CD4-positive, alpha-beta T cell (primary cell): Measurements from ENCODE around the gene RCAN2. TPM values are rescaled to one million over a fixed set of nuclear protein-coding genes. Genes with fewer than 3 reads are reported as not detected.

Source experiments
- ATAC-seq: fragments of 200-7000 bp; cut with Tn5 transposase; one replicate; pipeline ENCODE4 v1.10.0; 2022; ENCODE audit warnings: mild to moderate bottlenecking; ENCODE audit not compliant: poor library complexity
- CTCF ChIA-PET: fragments of 350-600 bp; sonication (Branson Sonifier 250); formaldehyde crosslinking; loops from one replicate; lab custom pipeline; 2021; ENCODE audit warnings: antibody characterized with exemption, inconsistent platforms; lab: Charles Lee
- POLR2A ChIA-PET: fragments of 350-600 bp; sonication (Branson Sonifier 250); formaldehyde crosslinking; loops from one replicate; lab custom pipeline; 2021; ENCODE audit warnings: antibody characterized with exemption, inconsistent platforms; lab: Charles Lee
- DNase-seq, 14 experiments: peaks; one replicate each; pipeline ENCODE4 v3.0.0-alpha.2; 2013 to 2020; ENCODE audit warnings: mixed read lengths in 2 of 14
- H3K27ac ChIP-seq, 2 donors: one replicate each; pipeline versions ENCODE4 v1.5.1 to v1.7.0; 2013; ENCODE audit warnings: low read length in 2 of 2, low read depth in 1 of 2, mild to moderate bottlenecking in 1 of 2
- H3K27me3 ChIP-seq, 2 experiments: 1 replicate in 1 of 2; 2 replicates in 1 of 2; pipeline versions ENCODE4 v1.6.1 to v1.7.0; 2013; ENCODE audit warnings: low read length in 2 of 2, control low read depth in 1 of 2, mild to moderate bottlenecking in 1 of 2, moderate library complexity in 1 of 2; ENCODE audit not compliant: insufficient read depth in 2 of 2, control insufficient read depth in 1 of 2
- H3K36me3 ChIP-seq: one replicate; pipeline ENCODE4 v1.6.1; 2013; ENCODE audit warnings: low read length, control low read depth; ENCODE audit not compliant: insufficient read depth
- H3K4me1 ChIP-seq: one replicate; pipeline ENCODE4 v1.6.1; 2013; ENCODE audit warnings: low read length, control low read depth; ENCODE audit not compliant: insufficient read depth
- H3K4me3 ChIP-seq: one replicate; pipeline ENCODE4 v1.5.1; 2013; ENCODE audit warnings: mild to moderate bottlenecking, low read length, moderate library complexity
- H3K9me3 ChIP-seq, 2 experiments: 1 replicate in 1 of 2; 2 replicates in 1 of 2; pipeline versions ENCODE4 v1.6.1 to v1.7.0; 2013; ENCODE audit warnings: low read length in 2 of 2, mild to moderate bottlenecking in 2 of 2, control low read depth in 1 of 2, moderate library complexity in 1 of 2; ENCODE audit not compliant: control insufficient read depth in 1 of 2, insufficient read depth in 1 of 2
- H3K27ac Mint-ChIP-seq: one replicate; pipeline ENCODE4 v1.8.0; 2020; ENCODE audit warnings: mixed read lengths
- H3K27me3 Mint-ChIP-seq: one replicate; pipeline ENCODE4 v1.8.0; 2021; ENCODE audit warnings: mixed read lengths
- H3K36me3 Mint-ChIP-seq: one replicate; pipeline ENCODE4 v1.8.0; 2021; ENCODE audit warnings: low read depth, mixed read lengths
- H3K4me1 Mint-ChIP-seq: one replicate; pipeline ENCODE4 v1.8.0; 2021; ENCODE audit warnings: low read depth, mixed read lengths
- H3K4me3 Mint-ChIP-seq: one replicate; pipeline ENCODE4 v1.8.0; 2020; ENCODE audit warnings: mild to moderate bottlenecking, mixed read lengths
- H3K9me3 Mint-ChIP-seq: one replicate; pipeline ENCODE4 v1.8.0; 2020; ENCODE audit warnings: mixed read lengths
- CTCF ChIP-seq: fragments of 200-600 bp; IDR thresholded peaks from one replicate; pipeline ENCODE4 v1.8.0; 2022; ENCODE audit warnings: antibody characterized with exemption, mild to moderate bottlenecking
- intact Hi-C, 2 experiments: fragments of 100-400 bp; cut with DNase I in 1 of 2; cut with micrococcal nuclease in 1 of 2; formaldehyde crosslinking; loops; one replicate each; pipeline versions ENCODE4 v1.15.1 to v1.9.0; 2023 to 2025; cut with DNase I, micrococcal nuclease
- total RNA-seq, 174 experiments: library from RNA in 2 of 174; stranded (reverse) in 2 of 174; gene quantifications; one replicate each; pipeline ENCODE4 v1.2.3 and lab custom pipeline; 2021 to 2026

The RCAN2 gene
- total RNA-seq, 2 experiments from 2014 or later, result not detected

GRCh38 chr6:46240866-46241565 is 250.2 kb downstream of the RCAN2 start:
- no peak for ATAC-seq
- H3K36me3 ChIP-seq, result no peaks in the 10 kb centered on the region
- H3K4me1 Mint-ChIP-seq, result no peaks in the 10 kb centered on the region
- H3K4me3 ChIP-seq, result no peak overlapping the region
- H3K36me3 Mint-ChIP-seq, result no peaks in the 10 kb centered on the region
- ChIA-PET POLR2A (no interaction called here), CTCF (no interaction called here)
- no peaks in the 10 kb centered on the region for H3K4me1 ChIP-seq
- DNase-seq, result no peak
- intact Hi-C loops, result no loop called here
- H3K27ac Mint-ChIP-seq, result no peak overlapping the region
- H3K4me3 Mint-ChIP-seq, result no peak overlapping the region
- H3K27me3 Mint-ChIP-seq, result peaks cover 33% of the 10 kb centered on the region
- H3K9me3 Mint-ChIP-seq, result no peaks in the 10 kb centered on the region
- no peak overlapping the region for H3K27ac ChIP-seq
- H3K9me3 ChIP-seq, result no peaks in the 10 kb centered on the region
- no peaks in the 10 kb centered on the region for H3K27me3 ChIP-seq
- no peak for TF ChIP-seq CTCF

- no peak overlapping the region for H3K4me3 Mint-ChIP-seq
- no peaks in the 10 kb centered on the region for H3K36me3 ChIP-seq
- H3K4me3 ChIP-seq, result no peak overlapping the region
- H3K27ac ChIP-seq, result no peak overlapping the region
- H3K9me3 ChIP-seq, result no peaks in the 10 kb centered on the region
- no peaks in the 10 kb centered on the region for H3K4me1 Mint-ChIP-seq
- ATAC-seq (no peak), DNase-seq (no peak)
- no peaks in the 10 kb centered on the region for H3K4me1 ChIP-seq
- H3K27ac Mint-ChIP-seq, result no peak overlapping the region
- H3K27me3 ChIP-seq, result no peaks in the 10 kb centered on the region
- peaks cover 54% of the 10 kb centered on the region for H3K27me3 Mint-ChIP-seq
- intact Hi-C loops, result no loop called here
- no peak for TF ChIP-seq CTCF
- no peaks in the 10 kb centered on the region for H3K36me3 Mint-ChIP-seq
- H3K9me3 Mint-ChIP-seq, result no peaks in the 10 kb centered on the region
- ChIA-PET POLR2A (no interaction called here), CTCF (no interaction called here)
Measured at GRCh38 chr6:46236752-46237151, 254.5 kb downstream of the RCAN2 start.

GRCh38 chr6:46235242-46235641 is 256.0 kb downstream of the RCAN2 start:
- intact Hi-C loops, result no loop called here
- H3K4me3 Mint-ChIP-seq, result no peak overlapping the region
- ATAC-seq (no peak), DNase-seq (no peak)
- Histone ChIP-seq H3K36me3 (no peaks in the 10 kb centered on the region), H3K9me3 (peaks cover 0 to 2% of the 10 kb centered on the region in 2 experiments), H3K4me1 (no peaks in the 10 kb centered on the region), H3K27ac (no peak overlapping the region), H3K4me3 (no peak overlapping the region), H3K27me3 (no peaks in the 10 kb centered on the region)
- no peaks in the 10 kb centered on the region for H3K4me1 Mint-ChIP-seq
- H3K36me3 Mint-ChIP-seq, result no peaks in the 10 kb centered on the region
- ChIA-PET POLR2A (no interaction called here), CTCF (no interaction called here)
- H3K27ac Mint-ChIP-seq, result no peak overlapping the region
- peaks cover 61% of the 10 kb centered on the region for H3K27me3 Mint-ChIP-seq
- H3K9me3 Mint-ChIP-seq, result peaks cover 2% of the 10 kb centered on the region
- no peak for TF ChIP-seq CTCF
